Neural crest cell (in vitro differentiated cells): ENCODE data around the gene FLRT3. TPM values are rescaled to one million over a fixed set of nuclear protein-coding genes. Genes with fewer than 3 reads are reported as not detected.
A peak's percentile ranks its signal among the peaks of the same experiment; 100 is the strongest.

ENCODE experiments used
- DNase-seq: peaks from one replicate; pipeline ENCODE4 v3.0.0; 2021; ENCODE audit warnings: low read depth, mixed read lengths, low spot score
- H3K27ac Mint-ChIP-seq: one replicate; pipeline ENCODE4 v1.8.0; 2021; ENCODE audit warnings: mild to moderate bottlenecking, mixed read lengths; ENCODE audit not compliant: unreplicated experiment
- H3K27me3 Mint-ChIP-seq: 2 replicates; pipeline ENCODE4 v1.8.0; 2021; ENCODE audit warnings: low read depth, mild to moderate bottlenecking, mixed read lengths
- H3K36me3 Mint-ChIP-seq: 2 replicates; pipeline ENCODE4 v1.8.0; 2021; ENCODE audit warnings: low read depth, mild to moderate bottlenecking, mixed read lengths
- H3K4me1 Mint-ChIP-seq: 2 replicates; pipeline ENCODE4 v1.8.0; 2021; ENCODE audit warnings: mixed read lengths
- H3K4me3 Mint-ChIP-seq: one replicate; pipeline ENCODE4 v1.8.0; 2021; ENCODE audit warnings: mild to moderate bottlenecking, mixed read lengths
- H3K9me3 Mint-ChIP-seq: 2 replicates; pipeline ENCODE4 v1.8.0; 2021; ENCODE audit warnings: mixed read lengths
- total RNA-seq: library from RNA; stranded (reverse); gene quantifications from 2 replicates; pipeline ENCODE4 v1.2.1, GENCODE V29; 2021
- TF ChIP-seq, protein P1 (sequence below): fragments of 200-600 bp; sonication (generic); conservative IDR thresholded peaks from 2 replicates; pipeline ENCODE4 v1.5.0; 2021; ENCODE audit warnings: antibody characterized with exemption, mild to moderate bottlenecking

FLRT3 gene
- total RNA-seq, 1 donor from 2014 or later, result 35.2 TPM

DNA sequence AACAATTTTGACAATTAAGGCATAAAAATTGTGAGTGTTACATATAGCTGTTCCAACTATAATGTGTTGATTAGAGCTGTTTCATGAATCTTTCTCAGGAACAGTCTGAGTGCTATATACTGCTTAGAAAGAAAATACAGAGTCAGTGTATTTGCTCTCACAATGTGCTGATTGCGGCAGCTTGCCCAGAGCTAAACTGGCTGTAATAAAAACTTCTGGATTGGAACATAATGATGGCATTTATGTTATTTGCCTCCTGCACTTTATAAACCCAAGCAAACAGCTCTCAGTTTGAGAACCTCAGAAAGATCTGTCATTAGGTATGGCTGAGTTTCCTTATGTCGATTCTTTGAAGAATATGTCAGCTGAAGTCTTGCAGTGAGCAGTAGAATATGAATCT lies 29.5 kb downstream of the FLRT3 start:
- DNase-seq, result no peak
- Mint-ChIP-seq H3K36me3 (no peaks in the 10 kb centered on the region), H3K4me3 (no peak overlapping the region), H3K4me1 (peaks cover 19% of the 10 kb centered on the region), H3K9me3 (no peaks in the 10 kb centered on the region), H3K27ac (no peak overlapping the region), H3K27me3 (no peaks in the 10 kb centered on the region)
- TF ChIP-seq, protein P1, sequence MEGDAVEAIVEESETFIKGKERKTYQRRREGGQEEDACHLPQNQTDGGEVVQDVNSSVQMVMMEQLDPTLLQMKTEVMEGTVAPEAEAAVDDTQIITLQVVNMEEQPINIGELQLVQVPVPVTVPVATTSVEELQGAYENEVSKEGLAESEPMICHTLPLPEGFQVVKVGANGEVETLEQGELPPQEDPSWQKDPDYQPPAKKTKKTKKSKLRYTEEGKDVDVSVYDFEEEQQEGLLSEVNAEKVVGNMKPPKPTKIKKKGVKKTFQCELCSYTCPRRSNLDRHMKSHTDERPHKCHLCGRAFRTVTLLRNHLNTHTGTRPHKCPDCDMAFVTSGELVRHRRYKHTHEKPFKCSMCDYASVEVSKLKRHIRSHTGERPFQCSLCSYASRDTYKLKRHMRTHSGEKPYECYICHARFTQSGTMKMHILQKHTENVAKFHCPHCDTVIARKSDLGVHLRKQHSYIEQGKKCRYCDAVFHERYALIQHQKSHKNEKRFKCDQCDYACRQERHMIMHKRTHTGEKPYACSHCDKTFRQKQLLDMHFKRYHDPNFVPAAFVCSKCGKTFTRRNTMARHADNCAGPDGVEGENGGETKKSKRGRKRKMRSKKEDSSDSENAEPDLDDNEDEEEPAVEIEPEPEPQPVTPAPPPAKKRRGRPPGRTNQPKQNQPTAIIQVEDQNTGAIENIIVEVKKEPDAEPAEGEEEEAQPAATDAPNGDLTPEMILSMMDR, result no peak

DNA sequence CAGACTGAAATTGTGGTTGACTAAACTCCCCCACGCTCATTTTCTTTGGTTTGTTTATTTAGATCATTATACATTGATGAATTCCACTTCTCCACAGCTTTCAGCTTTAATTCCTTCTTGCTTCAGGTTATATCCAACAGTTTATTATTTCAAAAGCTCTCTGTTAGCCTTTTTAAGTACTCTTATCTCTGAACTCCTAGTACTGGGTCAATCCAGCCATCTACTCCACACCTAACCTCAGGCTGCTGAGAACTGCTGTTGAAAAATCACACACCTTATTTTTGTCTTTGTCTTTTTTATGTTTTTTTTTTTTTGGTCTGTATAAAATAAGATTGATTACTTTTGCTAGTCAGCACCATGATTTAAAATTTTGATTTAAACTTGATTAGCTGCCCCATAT lies 32.9 kb downstream of the FLRT3 start:
- TF ChIP-seq, protein P1, result no peak
- no peaks in the 10 kb centered on the region for H3K9me3 Mint-ChIP-seq
- H3K4me3 Mint-ChIP-seq, result no peak overlapping the region
- peaks cover 20% of the 10 kb centered on the region for H3K4me1 Mint-ChIP-seq
- no peak overlapping the region for H3K27ac Mint-ChIP-seq
- no peaks in the 10 kb centered on the region for H3K36me3 Mint-ChIP-seq
- no peak for DNase-seq
- H3K27me3 Mint-ChIP-seq, result no peaks in the 10 kb centered on the region

DNA sequence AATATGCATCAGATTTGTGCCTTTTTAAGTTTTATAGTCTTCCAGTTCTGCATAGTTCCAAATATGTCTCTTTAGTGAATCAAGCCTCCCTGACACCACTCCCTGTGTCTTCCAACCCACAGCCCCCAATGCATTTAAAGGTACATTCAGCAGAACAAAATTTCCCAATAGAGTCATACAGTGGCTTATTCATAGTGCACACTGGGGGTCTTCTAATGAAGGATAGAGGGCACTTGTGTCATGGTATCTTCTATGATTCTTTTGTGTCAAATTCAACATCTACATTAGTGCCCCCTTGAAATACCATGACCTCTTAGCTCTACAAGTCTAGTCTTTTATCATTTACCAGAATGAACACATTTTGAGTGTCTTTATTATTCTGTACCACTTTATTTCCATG lies 33.8 kb downstream of the FLRT3 start:
- H3K36me3 Mint-ChIP-seq, result no peaks in the 10 kb centered on the region
- peaks cover 1% of the 10 kb centered on the region for H3K9me3 Mint-ChIP-seq
- DNase-seq, result no peak
- no peak overlapping the region for H3K27ac Mint-ChIP-seq
- H3K27me3 Mint-ChIP-seq, result no peaks in the 10 kb centered on the region
- TF ChIP-seq, protein P1, result no peak
- peak overlapping the region; percentile 25 for H3K4me3 Mint-ChIP-seq
- H3K4me1 Mint-ChIP-seq, result peaks cover 20% of the 10 kb centered on the region

DNA sequence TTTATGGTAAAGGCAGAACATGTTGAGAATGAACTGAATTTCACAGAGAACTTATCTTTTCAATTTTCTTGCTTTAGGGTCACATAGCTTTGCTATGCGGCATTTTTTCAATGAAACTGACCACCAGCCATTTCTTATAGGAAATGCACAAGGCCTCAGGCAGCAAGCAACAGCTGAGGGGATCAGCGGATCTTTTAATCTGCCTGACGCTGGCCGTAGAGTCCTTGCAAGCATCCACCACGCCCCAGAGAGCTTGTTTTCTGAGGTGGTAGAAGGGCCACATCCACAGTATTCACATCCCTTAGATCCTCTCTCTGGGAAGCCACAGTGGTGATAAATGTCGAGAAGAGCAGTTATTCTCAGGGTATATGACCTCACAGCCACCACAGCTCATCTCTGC lies 34.3 kb downstream of the FLRT3 start:
- peak overlapping the region; percentile 25 for H3K4me3 Mint-ChIP-seq
- H3K4me1 Mint-ChIP-seq, result peaks cover 20% of the 10 kb centered on the region
- H3K27me3 Mint-ChIP-seq, result no peaks in the 10 kb centered on the region
- peak; percentile 1 for DNase-seq
- peaks cover 4% of the 10 kb centered on the region for H3K9me3 Mint-ChIP-seq
- peak overlapping the region; percentile 4 for H3K27ac Mint-ChIP-seq
- TF ChIP-seq, protein P1, result no peak
- H3K36me3 Mint-ChIP-seq, result no peaks in the 10 kb centered on the region

DNA sequence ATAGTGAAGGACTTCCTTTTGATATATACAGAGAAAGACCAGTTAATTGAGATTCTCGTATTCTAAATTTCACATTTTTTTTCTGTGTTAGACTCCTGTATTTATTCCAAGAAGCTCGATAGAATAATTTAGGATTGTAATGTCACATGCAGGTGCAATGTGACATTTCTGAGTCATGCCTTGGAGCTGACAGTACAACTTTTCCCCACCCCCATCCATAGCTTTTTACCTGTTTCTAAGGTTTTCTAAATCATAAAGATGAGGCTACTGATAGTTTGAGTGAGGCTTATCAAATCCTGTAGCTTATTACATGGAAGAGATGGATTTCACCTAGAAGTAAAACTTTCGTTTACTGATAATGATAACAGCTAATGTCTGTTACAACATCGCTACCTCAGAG lies 37.6 kb downstream of the FLRT3 start:
- Mint-ChIP-seq H3K4me3 (no peak overlapping the region), H3K27ac (no peak overlapping the region), H3K27me3 (no peaks in the 10 kb centered on the region), H3K9me3 (peaks cover 4% of the 10 kb centered on the region), H3K4me1 (peaks cover 25% of the 10 kb centered on the region), H3K36me3 (no peaks in the 10 kb centered on the region)
- no peak for DNase-seq
- TF ChIP-seq, protein P1, result no peak
